ENCODE data around the gene SP100. TPM values are rescaled to one million over a fixed set of nuclear protein-coding genes. Genes with fewer than 3 reads are reported as not detected.

The SP100 gene
- total and polyA plus RNA-seq, 2 of the 13 experiments (the other 11 are each of a cell fraction or from before 2014, with no cell fraction given) = 12.6 to 16.5 TPM

- Histone ChIP-seq H3K4me3 (replicated peaks in 1 of 3; ENCODE audit: insufficient read depth in 1 of 3, low read depth in 2 of 3, low read length in 3 of 3) (no peak overlapping the region), H4K20me1 (ENCODE audit: insufficient read depth, low read length) (no peaks in the 10 kb centered on the region), H2AFZ (ENCODE audit: low read length) (no peak overlapping the region), H3K79me2 (ENCODE audit: insufficient read depth, low read length) (no peaks in the 10 kb centered on the region), H3K27ac (ENCODE audit: extremely low read length, insufficient read depth, low read length) (no peak overlapping the region), H3K4me2 (ENCODE audit: low read depth, low read length) (no peak overlapping the region), H3K4me1 (ENCODE audit: insufficient read depth, low read length) (peaks cover 10% of the 10 kb centered on the region), H3K27me3 (ENCODE audit: control insufficient read depth in 1 of 2, insufficient read depth in 2 of 2, low read length in 2 of 2) (no peaks in the 10 kb centered on the region), H3K36me3 (replicated peaks in 1 of 2; ENCODE audit: control insufficient read depth in 1 of 2, insufficient read depth in 2 of 2, low read length in 2 of 2) (no peaks in the 10 kb centered on the region), H3K9me3 (ENCODE audit: low read length) (peaks cover 12% of the 10 kb centered on the region; the same call in 1 of the 2 replicates), H3K9ac (ENCODE audit: insufficient read depth, low read depth, low read length) (no peak overlapping the region)
- ChIA-PET CTCF (ENCODE audit: low intra/inter-chr PET ratio, low total read pairs) (no interaction called here), POLR2A (no interaction called here)
- ATAC-seq = no peak
- BruUV-seq (replicated peaks) = no TSS peak
- FAIRE-seq = no peak
- DNase-seq (ENCODE audit: low spot score) = no peak
- intact Hi-C loops (cut with micrococcal nuclease; ENCODE audit: unreplicated experiment) = no loop called here
- TF ChIP-seq ATM (IDR thresholded peaks at IDR 0.05; ENCODE audit: borderline replicate concordance) (no peak), ZNF160 (CRISPR knock-in tag; IDR thresholded peaks at IDR 0.05) (peak; percentile 92)
- in situ Hi-C loops (cut with HindIII; ENCODE audit: extremely low pct_ligation_motif_present, low pct_unique_long_range_greater_than_20kb) = no loop called here
These were observed 13.5 kb downstream of the SP100 start for GRCh38 chr2:230429513-230429912.

- 71% methylated on average over 1 of the region's 1 CpG for WGBS (ENCODE audit: low lambda C conversion rate)
- Histone ChIP-seq H3K9ac (ENCODE audit: insufficient read depth, low read depth, low read length) (no peak overlapping the region), H4K20me1 (ENCODE audit: insufficient read depth, low read length) (no peaks in the 10 kb centered on the region), H3K27ac (ENCODE audit: extremely low read length, insufficient read depth, low read length) (no peak overlapping the region), H3K79me2 (ENCODE audit: insufficient read depth, low read length) (no peaks in the 10 kb centered on the region), H2AFZ (ENCODE audit: low read length) (no peak overlapping the region), H3K4me2 (ENCODE audit: low read depth, low read length) (no peak overlapping the region), H3K36me3 (replicated peaks in 1 of 2; ENCODE audit: control insufficient read depth in 1 of 2, insufficient read depth in 2 of 2, low read length in 2 of 2) (no peaks in the 10 kb centered on the region), H3K4me1 (ENCODE audit: insufficient read depth, low read length) (no peaks in the 10 kb centered on the region), H3K4me3 (replicated peaks in 1 of 3; ENCODE audit: insufficient read depth in 1 of 3, low read depth in 2 of 3, low read length in 3 of 3) (no peak overlapping the region), H3K27me3 (ENCODE audit: control insufficient read depth in 1 of 2, insufficient read depth in 2 of 2, low read length in 2 of 2) (no peaks in the 10 kb centered on the region), H3K9me3 (ENCODE audit: low read length) (peaks cover 13% of the 10 kb centered on the region)
- intact Hi-C loops (cut with micrococcal nuclease; ENCODE audit: unreplicated experiment) (no loop called here), in situ Hi-C loops (cut with HindIII; ENCODE audit: extremely low pct_ligation_motif_present, low pct_unique_long_range_greater_than_20kb) (no loop called here)
- no peak for FAIRE-seq
- ChIA-PET CTCF (ENCODE audit: low intra/inter-chr PET ratio, low total read pairs) (no interaction called here), POLR2A (no interaction called here)
- no peak for DNase-seq (ENCODE audit: low spot score)
- no peak for TF ChIP-seq HNF4A (CRISPR knock-in tag; IDR thresholded peaks at IDR 0.05)
- no peak for TF ChIP-seq NPAS2 (CRISPR knock-in tag; IDR thresholded peaks at IDR 0.05; ENCODE audit: borderline replicate concordance)
- no peak for TF ChIP-seq ZNF282 (IDR thresholded peaks at IDR 0.05; ENCODE audit: partially characterized antibody)
- no peak for ATAC-seq
- no TSS peak for BruUV-seq (replicated peaks)
These were observed 15.2 kb downstream of the SP100 start for GRCh38 chr2:230430957-230431910.

Measured in HepG2 (cell line).